Right lobe of liver (tissue), 6 donors: ENCODE measurements around the gene PRKN. TPM values are rescaled to one million over a fixed set of nuclear protein-coding genes. Genes with fewer than 3 reads are reported as not detected.

Experiments used
- ATAC-seq, 4 donors: fragments of 200-7000 bp; cut with Tn5 transposase; one replicate each; pipeline ENCODE4 v1.9.1; 2020; ENCODE audit warnings: mild to moderate bottlenecking in 4 of 4, moderate library complexity in 4 of 4
- DNase-seq, 3 donors: peaks; one replicate each; pipeline ENCODE4 v3.0.0-alpha.2; 2020
- H3K27ac ChIP-seq, 3 donors: fragments of 200-600 bp; one replicate each; pipeline ENCODE4 v1.8.0; 2022
- H3K27me3 ChIP-seq, 2 donors: fragments of 200-600 bp; one replicate each; pipeline ENCODE4 v1.8.0; 2022
- H3K36me3 ChIP-seq, 4 donors: fragments of 200-600 bp; sonication (generic) in 1 of 4; one replicate each; pipeline versions ENCODE4 v1.5.1 to v1.8.0; 2017 to 2022; ENCODE audit warnings: control low read depth in 1 of 4
- H3K4me1 ChIP-seq, 4 donors: fragments of 200-600 bp; sonication (generic) in 1 of 4; one replicate each; pipeline versions ENCODE4 v1.5.1 to v1.8.0; 2017 to 2022; ENCODE audit warnings: control low read depth in 1 of 4
- H3K4me3 ChIP-seq, 3 donors: fragments of 200-600 bp; one replicate each; pipeline ENCODE4 v1.8.0; 2022
- H3K9me3 ChIP-seq, 4 donors: fragments of 200-600 bp; sonication (generic) in 1 of 4; one replicate each; pipeline versions ENCODE4 v1.5.1 to v1.8.0; 2017 to 2022; ENCODE audit warnings: control low read depth in 1 of 4
- POLR2A ChIP-seq: fragments of 450-650 bp; IDR thresholded peaks from one replicate; pipeline ENCODE4 v1.6.1; 2017; ENCODE audit warnings: antibody characterized with exemption, mild to moderate bottlenecking
- WGBS: methylation state at CpG from one replicate; pipeline ENCODE4 v1.1.6; 2018; ENCODE audit warnings: low coverage, low lambda C conversion rate; ENCODE audit not compliant: insufficient coverage; ENCODE audit errors: missing lambda C conversion rate; 5-methylcytosine and 5-hydroxymethylcytosine counted together
- intact Hi-C, 2 donors: fragments of 100-400 bp; cut with DNase I; formaldehyde crosslinking; loops; one replicate each; pipeline versions ENCODE4 v1.11.2 to v1.14.1; 2022
- total RNA-seq, 6 experiments: library from RNA; depleted of rRNA in 2 of 6; stranded (reverse); fragments of >200 nt in 2 of 6; fragmentation: NEBNext Ultra II Directional in 3 of 6; extraction: Animal tissue kit (Norgen Biotek cat#: 25700) in 3 of 6; gene quantifications; one replicate each; pipeline versions ENCODE4 v1.1.0 to v1.2.4, GENCODE V29; 2016 to 2023
- TF ChIP-seq, protein P1 (sequence below), 4 donors: fragments of 200-600 bp in 3 of 4; fragments of 450-650 bp in 1 of 4; IDR thresholded peaks; one replicate each; pipeline versions ENCODE4 v1.5.1 to v1.8.0; 2016 to 2022; ENCODE audit warnings: antibody characterized with exemption in 4 of 4, mild to moderate bottlenecking in 2 of 4
- donor health status: DM: no; HTN: yes; CAD: no.
- donor health status: DM: no; HTN: no; CAD: no.
- donor health status: DM: no; HTN: no; CAD: no.
- donor health status: DM: no; HTN: yes; CAD: no.
- donor health status: DM: no; HTN: yes; CAD: no.

Gene PRKN
- total RNA-seq, 6 experiments from 2014 or later = 1.1 to 3.7 (median 2.2) TPM

DNA sequence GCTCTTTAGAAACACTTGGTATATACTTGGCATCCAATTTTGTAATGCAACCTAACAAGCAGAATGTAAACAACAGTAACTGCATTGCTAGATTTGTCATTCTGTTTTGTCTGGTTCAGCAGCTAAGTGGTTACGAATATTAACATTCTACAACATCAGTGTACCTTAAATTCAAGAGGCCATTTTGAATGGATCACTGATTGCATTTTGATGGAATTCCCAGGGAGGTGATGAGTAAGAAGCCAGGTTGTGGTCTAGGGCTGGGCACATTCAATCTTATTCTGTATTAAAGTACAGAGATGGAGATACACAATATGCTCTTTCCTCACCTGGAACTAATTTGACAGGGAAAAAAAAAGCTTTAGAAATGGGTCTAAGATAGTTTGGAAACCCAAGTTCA, 483.5 kb downstream of the PRKN start:
- Histone ChIP-seq H3K36me3 (no peaks in the 10 kb centered on the region), H3K27me3 (no peaks in the 10 kb centered on the region), H3K27ac (no peak overlapping the region), H3K4me3 (no peak overlapping the region), H3K4me1 (peaks cover 0 to 12% (median 2%) of the 10 kb centered on the region in 4 donors), H3K9me3 (no peaks in the 10 kb centered on the region)
- DNase-seq (no peak), ATAC-seq (no peak)
- TF ChIP-seq, protein P1, sequence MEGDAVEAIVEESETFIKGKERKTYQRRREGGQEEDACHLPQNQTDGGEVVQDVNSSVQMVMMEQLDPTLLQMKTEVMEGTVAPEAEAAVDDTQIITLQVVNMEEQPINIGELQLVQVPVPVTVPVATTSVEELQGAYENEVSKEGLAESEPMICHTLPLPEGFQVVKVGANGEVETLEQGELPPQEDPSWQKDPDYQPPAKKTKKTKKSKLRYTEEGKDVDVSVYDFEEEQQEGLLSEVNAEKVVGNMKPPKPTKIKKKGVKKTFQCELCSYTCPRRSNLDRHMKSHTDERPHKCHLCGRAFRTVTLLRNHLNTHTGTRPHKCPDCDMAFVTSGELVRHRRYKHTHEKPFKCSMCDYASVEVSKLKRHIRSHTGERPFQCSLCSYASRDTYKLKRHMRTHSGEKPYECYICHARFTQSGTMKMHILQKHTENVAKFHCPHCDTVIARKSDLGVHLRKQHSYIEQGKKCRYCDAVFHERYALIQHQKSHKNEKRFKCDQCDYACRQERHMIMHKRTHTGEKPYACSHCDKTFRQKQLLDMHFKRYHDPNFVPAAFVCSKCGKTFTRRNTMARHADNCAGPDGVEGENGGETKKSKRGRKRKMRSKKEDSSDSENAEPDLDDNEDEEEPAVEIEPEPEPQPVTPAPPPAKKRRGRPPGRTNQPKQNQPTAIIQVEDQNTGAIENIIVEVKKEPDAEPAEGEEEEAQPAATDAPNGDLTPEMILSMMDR (IDR thresholded peaks at IDR 0.05) = no peak
- no peak for TF ChIP-seq POLR2A
- WGBS = 75% methylated on average over 1 of the region's 1 CpG
- intact Hi-C loops = no loop called here

DNA sequence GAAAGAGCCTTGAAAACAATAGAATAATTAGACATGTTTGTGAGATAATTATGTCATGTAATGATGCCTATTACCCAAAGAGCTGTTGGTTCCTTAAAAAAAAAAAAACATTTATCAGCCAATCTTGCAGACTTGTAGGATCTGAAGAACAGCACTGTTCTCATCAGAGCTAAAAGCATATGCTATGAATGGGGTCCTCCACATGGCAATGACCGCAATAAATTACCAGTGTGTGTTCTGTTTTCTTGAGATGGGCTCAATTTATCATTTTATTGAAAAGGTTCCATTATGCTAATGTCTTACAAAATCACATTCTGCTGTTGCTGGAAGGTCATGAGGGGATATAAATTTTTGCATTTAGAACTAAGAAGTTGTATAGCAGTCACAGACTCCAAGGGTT, 484.7 kb downstream of the PRKN start:
- Histone ChIP-seq H3K4me3 (no peak overlapping the region), H3K27me3 (no peaks in the 10 kb centered on the region), H3K36me3 (no peaks in the 10 kb centered on the region), H3K27ac (no peak overlapping the region), H3K9me3 (no peaks in the 10 kb centered on the region), H3K4me1 (peaks cover 0 to 12% (median 2%) of the 10 kb centered on the region in 4 donors)
- 92% methylated on average over 1 of the region's 1 CpG for WGBS
- DNase-seq = no peak
- intact Hi-C loops = no loop called here
- no peak for ATAC-seq
- TF ChIP-seq, protein P1 (IDR thresholded peaks at IDR 0.05) = no peak
- TF ChIP-seq POLR2A = no peak

DNA sequence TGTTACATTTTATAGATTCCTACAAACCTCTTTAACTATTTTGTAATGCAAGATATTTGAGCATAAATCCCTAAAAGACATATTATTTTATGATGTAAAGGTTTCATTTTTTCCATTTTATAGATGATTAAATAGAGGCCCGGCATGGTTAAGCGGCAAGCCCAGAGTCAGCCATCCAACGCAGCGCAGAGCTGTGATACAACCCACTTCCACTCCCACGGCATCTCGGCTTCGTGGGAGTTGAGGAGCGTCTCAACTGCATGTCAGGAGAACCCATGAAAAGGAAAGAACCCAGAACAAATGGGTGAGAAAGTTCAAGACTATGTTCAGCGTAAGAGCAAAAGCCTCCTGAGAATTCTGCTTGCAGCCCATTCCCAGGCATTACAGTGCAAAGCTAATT, 488.2 kb downstream of the PRKN start:
- H3K9me3 ChIP-seq = no peaks in the 10 kb centered on the region
- TF ChIP-seq, protein P1 (IDR thresholded peaks at IDR 0.05) = no peak
- no peak for TF ChIP-seq POLR2A
- no peak overlapping the region for H3K27ac ChIP-seq
- H3K27me3 ChIP-seq = no peaks in the 10 kb centered on the region
- intact Hi-C loops = no loop called here
- no peaks in the 10 kb centered on the region for H3K36me3 ChIP-seq
- WGBS = 90% methylated on average over 9 of the region's 9 CpGs
- no peak overlapping the region for H3K4me3 ChIP-seq
- ATAC-seq (no peak), DNase-seq (no peak)
- H3K4me1 ChIP-seq = no peaks in the 10 kb centered on the region

DNA sequence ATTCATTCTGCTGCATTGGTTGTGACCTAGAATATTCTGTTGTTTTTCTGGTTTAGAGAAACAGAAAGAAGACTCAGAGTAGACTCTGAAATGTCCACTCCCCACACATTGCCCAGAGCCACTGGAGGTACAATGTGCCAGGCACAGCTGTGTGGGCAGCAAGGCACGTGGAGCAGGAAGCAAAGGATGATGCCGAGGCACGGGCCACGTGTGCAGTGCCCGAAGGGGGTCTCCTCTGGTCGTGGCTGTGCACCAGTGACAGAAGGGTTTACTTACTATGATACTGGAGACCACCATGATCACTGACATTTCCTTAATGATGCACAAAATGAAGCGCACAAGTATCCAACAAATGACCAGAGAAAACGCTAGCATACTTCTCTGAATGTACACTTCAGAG, 488.9 kb downstream of the PRKN start:
- no peaks in the 10 kb centered on the region for H3K36me3 ChIP-seq
- WGBS = 88% methylated on average over 8 of the region's 8 CpGs
- H3K27me3 ChIP-seq = no peaks in the 10 kb centered on the region
- ATAC-seq = no peak
- no peaks in the 10 kb centered on the region for H3K4me1 ChIP-seq
- no peak overlapping the region for H3K27ac ChIP-seq
- TF ChIP-seq, protein P1 (IDR thresholded peaks at IDR 0.05) = no peak
- TF ChIP-seq POLR2A = no peak
- H3K9me3 ChIP-seq = no peaks in the 10 kb centered on the region
- DNase-seq = no peak
- H3K4me3 ChIP-seq = no peak overlapping the region
- intact Hi-C loops = no loop called here

DNA sequence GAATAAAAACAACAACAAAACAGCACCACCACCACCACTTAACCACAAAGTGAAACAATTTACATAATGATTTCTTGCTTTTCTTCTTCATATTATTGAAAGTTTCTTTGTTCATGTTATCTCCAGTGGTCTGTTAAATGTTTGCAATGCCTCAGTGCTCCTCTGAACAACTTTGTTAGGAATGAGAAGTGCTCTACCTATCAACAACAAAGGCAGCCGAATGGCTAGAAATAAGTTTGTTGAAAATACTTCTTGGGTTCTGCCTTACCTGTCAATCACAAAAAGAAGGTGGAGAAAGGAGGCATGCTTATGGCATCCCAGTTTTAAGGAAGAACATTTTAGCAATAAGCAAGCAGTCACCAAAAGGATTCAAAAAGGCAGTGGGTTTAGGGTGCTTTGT, 490.2 kb downstream of the PRKN start:
- H3K27ac ChIP-seq = no peak overlapping the region
- ATAC-seq = no peak
- no peaks in the 10 kb centered on the region for H3K27me3 ChIP-seq
- H3K4me3 ChIP-seq = no peak overlapping the region
- 100% methylated on average over 1 of the region's 1 CpG for WGBS
- no peaks in the 10 kb centered on the region for H3K9me3 ChIP-seq
- intact Hi-C loops = no loop called here
- no peak for DNase-seq
- H3K4me1 ChIP-seq = no peaks in the 10 kb centered on the region
- no peak for TF ChIP-seq POLR2A
- TF ChIP-seq, protein P1 (IDR thresholded peaks at IDR 0.05) = no peak
- H3K36me3 ChIP-seq = no peaks in the 10 kb centered on the region
